K562 (cell line): ENCODE data around the gene ATP6V1G2. TPM values are rescaled to one million over a fixed set of nuclear protein-coding genes. Genes with fewer than 3 reads are reported as not detected.

Experiments
- CCAR2 ChIP-seq: fragments of 200-400 bp; formaldehyde crosslinking; IDR thresholded peaks from 2 replicates; pipeline ENCODE4 v1.6.1; 2017; ENCODE audit warnings: mild to moderate bottlenecking, low read depth, low read length
- CTCFL ChIP-seq: IDR thresholded peaks from 2 replicates; pipeline ENCODE4 v1.6.1; 2011; ENCODE audit warnings: borderline replicate concordance, low read depth, mild to moderate bottlenecking, moderate library complexity, low read length; ENCODE audit not compliant: insufficient read depth, poor library complexity, severe bottlenecking
- DNMT1 ChIP-seq: fragments of 450-650 bp; IDR thresholded peaks from 2 replicates; pipeline ENCODE4 v1.6.1; 2016; ENCODE audit warnings: antibody characterized with exemption, mild to moderate bottlenecking
- FOXO4 ChIP-seq: fragments of 450-650 bp; formaldehyde crosslinking; IDR thresholded peaks from 2 replicates; pipeline ENCODE4 v1.4.0; 2020; ENCODE audit warnings: mild to moderate bottlenecking, moderate library complexity
- ILK ChIP-seq: fragments of 450-650 bp; IDR thresholded peaks from 2 replicates; pipeline ENCODE4 v1.6.1; 2016; ENCODE audit warnings: missing genetic modification characterization, low read depth, mild to moderate bottlenecking, missing compliant biosample characterization, moderate library complexity, borderline replicate concordance
- MEF2A ChIP-seq: IDR thresholded peaks from 2 replicates; pipeline ENCODE4 v1.6.1; 2011; ENCODE audit warnings: low read depth, mild to moderate bottlenecking, low read length, moderate library complexity; ENCODE audit not compliant: control insufficient read depth
- SAFB2 ChIP-seq: fragments of 200-400 bp; formaldehyde crosslinking; IDR thresholded peaks from 2 replicates; pipeline ENCODE4 v1.6.1; 2018; ENCODE audit warnings: borderline replicate concordance, low read length, low read depth, moderate library complexity; ENCODE audit not compliant: severe bottlenecking
- SREBF1 ChIP-seq: fragments of 150-350 bp; IDR thresholded peaks from 2 replicates; pipeline ENCODE4 v1.6.1; 2014; ENCODE audit warnings: antibody characterized with exemption, low read depth, low read length, borderline replicate concordance
- STAG1 ChIP-seq: sonication (generic); formaldehyde crosslinking; IDR thresholded peaks from 2 replicates; pipeline ENCODE4 v1.5.0; 2020; ENCODE audit warnings: missing genetic modification reagents, borderline replicate concordance
- TARDBP ChIP-seq: fragments of 450-650 bp; IDR thresholded peaks from 2 replicates; pipeline ENCODE4 v1.6.1; 2016
- TEAD2 ChIP-seq: fragments of 450-650 bp; IDR thresholded peaks from 2 replicates; pipeline ENCODE4 v1.6.1; 2016; ENCODE audit warnings: missing genetic modification characterization, control low read depth, missing compliant biosample characterization
- USF2 ChIP-seq: sonication (generic); formaldehyde crosslinking; IDR thresholded peaks from 2 replicates; pipeline ENCODE4 v1.5.0; 2020; ENCODE audit warnings: missing genetic modification reagents
- WHSC1 ChIP-seq: IDR thresholded peaks from one replicate; pipeline ENCODE4 v1.6.1; 2012; ENCODE audit warnings: low read length, control low read depth, inconsistent platforms
- ZBTB1 ChIP-seq: sonication (generic); formaldehyde crosslinking; IDR thresholded peaks from 2 replicates; pipeline ENCODE4 v1.8.1; 2023; ENCODE audit warnings: missing genetic modification reagents, low read depth, mild to moderate bottlenecking, borderline replicate concordance
- ZBTB5 ChIP-seq: fragments of 450-650 bp; IDR thresholded peaks from 2 replicates; pipeline ENCODE4 v1.6.1; 2017; ENCODE audit warnings: antibody characterized with exemption
- ZFP30 ChIP-seq: fragments of 250-450 bp; sonication (Bioruptor Pico); IDR thresholded peaks from 2 replicates; pipeline ENCODE4 v1.8.0; 2022; ENCODE audit warnings: moderate library complexity, mild to moderate bottlenecking, inconsistent platforms, borderline replicate concordance
- ZZZ3 ChIP-seq: fragments of 450-650 bp; IDR thresholded peaks from 2 replicates; pipeline ENCODE4 v1.6.1; 2016; ENCODE audit warnings: antibody characterized with exemption, mild to moderate bottlenecking, moderate library complexity
- polyA plus RNA-seq, 8 experiments: library from polyadenylated mRNA; depleted of rRNA in 4 of 8; stranded (reverse) in 5 of 8; unstranded in 3 of 8; fragments of >200 nt; fragmentation: Nextera tagmentation in 2 of 8; fragmentation: Illumina TruSeq in 1 of 8; extraction: Ambion mirVana in 2 of 8; extraction: Trizol in 1 of 8; gene quantifications; 2 replicates each; pipeline versions ENCODE4 v1.2.1 to v1.2.3, GENCODE V29; 2011 to 2014; ENCODE audit warnings: inconsistent platforms in 1 of 8, missing spikeins in 1 of 8
- total RNA-seq, 7 experiments: library from RNA; depleted of rRNA in 6 of 7; stranded (reverse); fragments of >200 nt in 6 of 7; fragmentation: Illumina TruSeq in 2 of 7; extraction: Trizol in 2 of 7; gene quantifications; 2 replicates each; pipeline versions ENCODE4 v1.2.1 to v1.2.3, GENCODE V29; 2011 to 2021; ENCODE audit warnings: low replicate concordance in 1 of 7
- TF ChIP-seq, protein P1 (sequence below): fragments of 450-650 bp; formaldehyde crosslinking; IDR thresholded peaks from 2 replicates; pipeline ENCODE4 v1.4.0; 2020; ENCODE audit warnings: mild to moderate bottlenecking

ATP6V1G2 gene
- total and polyA plus RNA-seq, 9 of the 15 experiments (the other 6 are each of a cell fraction or from before 2014, with no cell fraction given), result 0.14 to 1.5 (median 0.33) TPM

GRCh38 chr6:31546958-31547726 is 734 bp upstream of the ATP6V1G2 start, which contains the start of gene NFKBIL1 (continued):
- no peak for TF ChIP-seq ILK
- 0 out of 2 replicates have a peak, but pooled peaks have one; percentile 28 for TF ChIP-seq ZBTB1 (CRISPR knock-in tag)
- TF ChIP-seq STAG1, result no peak; the same call in 1 of the 2 replicates
- TF ChIP-seq USF2 (CRISPR knock-in tag), result no peak
- TF ChIP-seq SAFB2, result no peak
- TF ChIP-seq FOXO4 (CRISPR knock-in tag), result no peak
- TF ChIP-seq CTCFL, result no peak
- TF ChIP-seq, protein P1, sequence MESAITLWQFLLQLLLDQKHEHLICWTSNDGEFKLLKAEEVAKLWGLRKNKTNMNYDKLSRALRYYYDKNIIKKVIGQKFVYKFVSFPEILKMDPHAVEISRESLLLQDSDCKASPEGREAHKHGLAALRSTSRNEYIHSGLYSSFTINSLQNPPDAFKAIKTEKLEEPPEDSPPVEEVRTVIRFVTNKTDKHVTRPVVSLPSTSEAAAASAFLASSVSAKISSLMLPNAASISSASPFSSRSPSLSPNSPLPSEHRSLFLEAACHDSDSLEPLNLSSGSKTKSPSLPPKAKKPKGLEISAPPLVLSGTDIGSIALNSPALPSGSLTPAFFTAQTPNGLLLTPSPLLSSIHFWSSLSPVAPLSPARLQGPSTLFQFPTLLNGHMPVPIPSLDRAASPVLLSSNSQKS (CRISPR knock-in tag), result no peak
- no peak for TF ChIP-seq ZFP30 (CRISPR knock-in tag)
- TF ChIP-seq ZBTB5, result peak; percentile 73; the same call in 1 of the 2 replicates
- TF ChIP-seq CCAR2, result no peak
- no peak for TF ChIP-seq TEAD2
- TF ChIP-seq DNMT1, result 0 out of 2 replicates have a peak, but pooled peaks have one; percentile 91
- TF ChIP-seq TARDBP, result no peak
- TF ChIP-seq WHSC1, result no peak
- TF ChIP-seq ZZZ3, result peak; percentile 71; the same call in 1 of the 2 replicates
- TF ChIP-seq SREBF1, result no peak
- TF ChIP-seq MEF2A, result no peak
